IPS-20b (cell line): ENCODE results near the gene GNG3.

Experiments
- H3K27ac ChIP-seq: one replicate; pipeline ENCODE4 v1.5.1; 2013; ENCODE audit warnings: low read length
- H3K27me3 ChIP-seq: 2 replicates; pipeline ENCODE4 v1.6.1; 2013; ENCODE audit warnings: mild to moderate bottlenecking, low read length, inconsistent platforms; ENCODE audit not compliant: insufficient read depth
- H3K36me3 ChIP-seq: 2 replicates; pipeline ENCODE4 v1.6.1; 2013; ENCODE audit warnings: low read depth, mild to moderate bottlenecking, inconsistent platforms, low read length, moderate library complexity; ENCODE audit not compliant: insufficient read depth
- H3K4me1 ChIP-seq: 2 replicates; pipeline ENCODE4 v1.6.1; 2013; ENCODE audit warnings: mild to moderate bottlenecking, control low read depth, inconsistent platforms, low read length, moderate library complexity; ENCODE audit not compliant: insufficient read depth
- H3K4me3 ChIP-seq: 2 replicates; pipeline ENCODE4 v1.5.1; 2013; ENCODE audit warnings: mild to moderate bottlenecking, low read length, inconsistent platforms
- H3K9ac ChIP-seq: 2 replicates; pipeline ENCODE4 v1.6.1; 2013; ENCODE audit warnings: low read depth, mild to moderate bottlenecking, inconsistent platforms, low read length, moderate library complexity
- H3K9me3 ChIP-seq: 2 replicates; pipeline ENCODE4 v1.6.1; 2013; ENCODE audit warnings: mild to moderate bottlenecking, low read depth, low read length, inconsistent platforms; ENCODE audit not compliant: insufficient read depth

GNG3 gene

GRCh38 chr11:62752177-62752785 is 44.8 kb downstream of the GNG3 start:
- H3K4me1 ChIP-seq, result peaks cover 4% of the 10 kb centered on the region; the same call in 1 of the 2 replicates
- no peaks in the 10 kb centered on the region for H3K27me3 ChIP-seq
- H3K36me3 ChIP-seq, result peaks cover 42% of the 10 kb centered on the region
- H3K4me3 ChIP-seq, result no peak overlapping the region
- H3K27ac ChIP-seq, result no peak overlapping the region
- no peaks in the 10 kb centered on the region for H3K9me3 ChIP-seq
- H3K9ac ChIP-seq, result no peak overlapping the region

GRCh38 chr11:62752994-62753735 is 45.7 kb downstream of the GNG3 start:
- peak overlapping the region; percentile 79; the same call in 1 of the 2 replicates for H3K4me3 ChIP-seq
- peak overlapping the region; percentile 77; the same call in 1 of the 2 replicates for H3K9ac ChIP-seq
- H3K27me3 ChIP-seq, result no peaks in the 10 kb centered on the region
- no peak overlapping the region for H3K27ac ChIP-seq
- H3K9me3 ChIP-seq, result no peaks in the 10 kb centered on the region
- peaks cover 5% of the 10 kb centered on the region; the same call in 1 of the 2 replicates for H3K4me1 ChIP-seq
- peaks cover 42% of the 10 kb centered on the region for H3K36me3 ChIP-seq

- H3K9ac ChIP-seq, result peak within 1 kb of the TSS; percentile 77
- H3K27me3 ChIP-seq, result no peaks in the 10 kb centered on the region
- H3K4me3 ChIP-seq, result peak within 1 kb of the TSS; percentile 79
- no peaks in the 10 kb centered on the region for H3K9me3 ChIP-seq
- H3K27ac ChIP-seq, result peak within 1 kb of the TSS; percentile 69
- peaks cover 40% of the 10 kb centered on the region for H3K36me3 ChIP-seq
- H3K4me1 ChIP-seq, result peaks cover 10% of the 10 kb centered on the region; the same call in 1 of the 2 replicates
Measured at GRCh38 chr11:62753736-62754603, 46.5 kb downstream of the GNG3 start, which contains the start of gene ZBTB3. ZBTB3 (minus strand) TSS chr11:62754160; CDS start chr11:62753664, 496 bp downstream.

- H3K9me3 ChIP-seq, result no peaks in the 10 kb centered on the region
- H3K9ac ChIP-seq, result peak overlapping the region; percentile 8; the same call in 1 of the 2 replicates
- no peak overlapping the region for H3K27ac ChIP-seq
- peaks cover 10% of the 10 kb centered on the region; the same call in 1 of the 2 replicates for H3K4me1 ChIP-seq
- H3K27me3 ChIP-seq, result no peaks in the 10 kb centered on the region
- peaks cover 30% of the 10 kb centered on the region for H3K36me3 ChIP-seq
- H3K4me3 ChIP-seq, result peak overlapping the region; percentile 13; the same call in 1 of the 2 replicates
Measured at GRCh38 chr11:62755086-62755615, 47.7 kb downstream of the GNG3 start.

- Histone ChIP-seq H3K36me3 (peaks cover 9% of the 10 kb centered on the region), H3K9ac (peak overlapping the region; percentile 87; the same call in 1 of the 2 replicates), H3K4me1 (peaks cover 19% of the 10 kb centered on the region), H3K4me3 (peak overlapping the region; percentile 80), H3K27me3 (no peaks in the 10 kb centered on the region), H3K9me3 (no peaks in the 10 kb centered on the region), H3K27ac (peak overlapping the region; percentile 75)
Measured at GRCh38 chr11:62757846-62758788, 50.6 kb downstream of the GNG3 start.
